Retinal pigment epithelial cell (primary cell): ENCODE data around the gene ZNF726.
"Not testable (repeated sequence)": the region's sequence is repeated elsewhere in the genome, so short reads cannot be mapped to it uniquely, and the experiment has no call there.

Source experiments
- DNase-seq: peaks from one replicate; pipeline ENCODE4 v3.0.0-alpha.2; 2010; ENCODE audit warnings: low read depth
- H3K4me3 ChIP-seq: 2 replicates; pipeline ENCODE4 v1.5.1; 2011; ENCODE audit warnings: mild to moderate bottlenecking, low read length, control low read depth, moderate library complexity
- TF ChIP-seq, protein P1 (sequence below): conservative IDR thresholded peaks from 2 replicates; pipeline ENCODE4 v1.5.1; 2011; ENCODE audit warnings: low read depth, low read length, control low read depth, inconsistent platforms

ZNF726 gene

DNA sequence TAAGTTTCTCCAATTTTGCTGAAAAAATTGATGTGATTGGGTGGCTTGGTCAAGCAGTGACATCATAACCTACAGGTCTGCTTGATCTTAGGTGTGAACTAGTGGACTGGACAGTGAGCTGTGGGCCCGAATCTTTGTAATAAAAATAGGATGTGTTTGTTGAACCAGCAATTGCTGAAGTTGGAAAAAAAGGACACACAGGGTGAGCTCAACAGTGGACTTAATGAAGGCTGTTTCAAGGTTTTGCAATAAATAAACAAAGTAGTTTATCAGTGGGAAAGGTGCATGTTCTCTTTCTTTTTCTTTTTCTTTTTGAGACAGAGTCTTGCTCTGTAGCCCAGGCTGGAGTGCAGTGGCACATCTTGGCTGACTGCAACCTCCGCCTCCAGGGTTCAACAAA lies 30.3 kb upstream of the ZNF726 start:
- TF ChIP-seq, protein P1, sequence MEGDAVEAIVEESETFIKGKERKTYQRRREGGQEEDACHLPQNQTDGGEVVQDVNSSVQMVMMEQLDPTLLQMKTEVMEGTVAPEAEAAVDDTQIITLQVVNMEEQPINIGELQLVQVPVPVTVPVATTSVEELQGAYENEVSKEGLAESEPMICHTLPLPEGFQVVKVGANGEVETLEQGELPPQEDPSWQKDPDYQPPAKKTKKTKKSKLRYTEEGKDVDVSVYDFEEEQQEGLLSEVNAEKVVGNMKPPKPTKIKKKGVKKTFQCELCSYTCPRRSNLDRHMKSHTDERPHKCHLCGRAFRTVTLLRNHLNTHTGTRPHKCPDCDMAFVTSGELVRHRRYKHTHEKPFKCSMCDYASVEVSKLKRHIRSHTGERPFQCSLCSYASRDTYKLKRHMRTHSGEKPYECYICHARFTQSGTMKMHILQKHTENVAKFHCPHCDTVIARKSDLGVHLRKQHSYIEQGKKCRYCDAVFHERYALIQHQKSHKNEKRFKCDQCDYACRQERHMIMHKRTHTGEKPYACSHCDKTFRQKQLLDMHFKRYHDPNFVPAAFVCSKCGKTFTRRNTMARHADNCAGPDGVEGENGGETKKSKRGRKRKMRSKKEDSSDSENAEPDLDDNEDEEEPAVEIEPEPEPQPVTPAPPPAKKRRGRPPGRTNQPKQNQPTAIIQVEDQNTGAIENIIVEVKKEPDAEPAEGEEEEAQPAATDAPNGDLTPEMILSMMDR, result no peak
- no peak for DNase-seq
- no peak overlapping the region for H3K4me3 ChIP-seq

DNA sequence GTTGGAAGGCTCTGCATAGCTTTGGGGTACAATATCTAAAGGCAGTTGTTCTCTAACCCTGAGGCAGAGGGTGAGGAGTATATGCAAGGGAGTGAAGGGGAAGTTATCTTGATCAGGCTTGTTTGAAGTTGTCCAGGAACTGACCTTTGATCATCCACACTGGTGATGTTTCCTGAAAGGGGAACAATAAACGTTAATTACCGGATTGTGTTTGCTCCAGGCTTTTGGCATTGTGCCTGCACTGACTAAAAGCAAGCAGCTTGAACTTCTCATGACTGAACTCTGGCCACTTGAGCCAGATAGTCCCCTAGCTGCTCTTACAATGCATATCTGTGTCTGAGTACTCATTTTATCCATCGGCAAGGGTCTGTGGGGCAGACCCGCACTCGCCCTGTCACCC lies 27.0 kb upstream of the ZNF726 start:
- TF ChIP-seq, protein P1, result no peak
- H3K4me3 ChIP-seq, result no peak overlapping the region
- no peak for DNase-seq

DNA sequence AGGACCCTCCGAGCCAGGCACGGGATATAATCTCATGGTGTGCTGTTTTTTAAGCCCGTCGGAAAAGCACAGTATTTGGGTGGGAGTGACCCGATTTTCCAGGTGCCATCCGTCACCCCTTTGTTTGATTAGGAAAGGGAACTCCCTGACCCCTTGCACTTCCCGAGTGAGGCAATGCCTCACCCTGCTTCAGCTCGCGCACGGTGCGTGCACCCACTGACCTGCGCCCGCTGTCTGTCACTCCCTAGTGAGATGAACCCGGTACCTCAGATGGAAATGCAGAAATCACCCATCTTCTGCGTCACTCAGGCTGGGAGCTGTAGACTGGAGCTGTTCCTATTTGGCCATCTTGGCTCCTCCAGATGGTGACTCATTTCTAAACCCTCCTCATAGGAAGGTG lies 18.6 kb upstream of the ZNF726 start:
- H3K4me3 ChIP-seq, DNase-seq: not testable (repeated sequence)

DNA sequence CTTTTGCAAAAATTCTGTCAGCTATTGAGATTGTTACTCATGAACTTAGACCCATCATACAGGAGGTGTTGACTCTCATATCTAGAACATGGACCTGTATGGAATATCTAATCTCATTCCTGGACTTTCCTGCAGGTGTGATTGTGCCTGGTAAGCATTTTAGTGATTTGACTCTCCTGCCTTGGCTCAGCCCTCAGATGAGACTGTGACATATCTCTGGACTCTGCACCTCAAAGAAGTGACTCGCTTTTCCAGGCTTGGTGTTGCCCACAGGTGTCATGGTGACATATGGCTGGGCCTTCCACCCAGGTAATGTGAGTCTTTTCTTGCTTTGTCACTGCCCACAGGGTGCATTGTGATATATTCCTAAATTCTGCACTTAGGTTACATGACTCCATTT lies 17.8 kb upstream of the ZNF726 start:
- no peak overlapping the region for H3K4me3 ChIP-seq
- TF ChIP-seq, protein P1, result no peak
- no peak for DNase-seq

DNA sequence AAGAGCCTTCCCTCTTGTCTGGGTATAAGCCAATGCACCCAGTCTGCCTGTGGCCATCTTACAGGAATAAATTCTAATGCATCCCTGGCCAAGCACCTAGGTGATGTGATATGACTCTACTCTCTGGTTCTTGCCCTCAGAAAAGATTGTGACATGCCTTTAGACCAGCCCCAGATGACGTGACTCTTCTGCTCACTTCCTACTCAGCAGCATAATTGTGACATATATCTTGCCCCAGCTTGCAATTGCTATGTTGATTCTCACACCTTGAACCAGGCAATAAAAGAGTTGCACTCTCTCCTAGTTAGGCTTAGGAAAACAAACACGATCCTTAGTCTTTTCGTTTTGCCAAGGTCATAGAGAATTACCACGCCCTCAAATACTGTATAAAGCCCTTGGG lies 13.3 kb upstream of the ZNF726 start:
- no peak for DNase-seq
- no peak overlapping the region for H3K4me3 ChIP-seq
- TF ChIP-seq, protein P1, result no peak

DNA sequence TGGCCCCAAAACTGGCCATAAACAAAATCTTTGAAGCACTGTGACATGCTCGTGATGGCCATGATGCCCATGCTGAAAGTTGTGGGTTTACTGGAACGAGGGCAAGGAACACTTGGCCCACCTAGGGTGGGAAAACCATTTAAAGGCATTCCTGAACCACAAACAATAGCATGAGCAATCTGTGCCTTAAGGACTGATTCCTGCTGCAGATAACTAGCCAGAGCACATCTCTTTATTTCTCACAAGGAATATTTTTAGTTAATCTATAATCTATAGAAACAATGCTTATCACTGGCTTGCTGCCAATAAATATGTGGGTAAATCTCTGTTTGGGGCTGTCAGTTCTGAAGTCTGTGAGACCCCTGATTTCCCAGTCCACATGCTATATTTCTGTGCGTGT lies 10.3 kb upstream of the ZNF726 start:
- no peak for DNase-seq
- H3K4me3 ChIP-seq, result no peak overlapping the region
- TF ChIP-seq, protein P1, result no peak

DNA sequence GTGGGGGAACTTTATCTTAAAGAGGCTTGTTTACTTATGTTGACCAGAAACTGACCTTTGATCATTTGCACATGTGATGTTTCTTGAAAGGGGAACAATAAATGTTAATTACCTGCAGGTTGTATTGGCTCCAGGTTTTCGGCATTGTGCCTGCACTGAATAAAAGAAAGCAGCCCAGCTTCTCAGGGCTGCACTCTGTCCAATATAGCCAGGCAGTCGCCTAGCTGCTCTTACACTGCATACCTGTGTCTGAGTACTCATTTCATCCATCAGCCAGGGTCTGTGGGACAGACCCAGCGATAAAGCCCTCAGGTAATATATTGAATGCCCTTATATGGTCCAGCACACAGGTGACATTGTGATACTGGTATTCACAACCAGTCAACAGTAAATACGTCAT lies 8.9 kb upstream of the ZNF726 start:
- DNase-seq, result no peak
- no peak overlapping the region for H3K4me3 ChIP-seq
- TF ChIP-seq, protein P1, result no peak

DNA sequence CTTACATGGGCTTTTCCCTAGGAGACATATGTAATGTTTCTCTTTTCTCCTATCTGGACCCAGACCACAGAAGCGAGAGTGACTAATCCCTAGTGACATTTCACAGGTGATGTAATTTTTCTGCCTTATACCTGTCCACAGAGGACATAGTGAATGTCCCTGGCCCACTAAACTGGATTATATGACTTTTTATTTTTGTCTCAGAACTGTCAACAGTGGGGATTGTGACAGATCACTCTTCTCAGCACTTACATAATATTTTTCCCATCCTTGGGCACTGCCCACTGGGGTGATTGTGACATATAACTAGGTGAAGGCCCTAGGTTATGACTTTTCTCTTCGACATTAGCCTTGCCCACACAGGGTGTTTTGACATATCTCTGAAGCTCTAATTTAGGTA lies 7.9 kb upstream of the ZNF726 start:
- H3K4me3 ChIP-seq, result no peak overlapping the region
- DNase-seq, result no peak
- TF ChIP-seq, protein P1, result no peak
